Left lobe of liver (tissue), 2 donors: ENCODE results near the gene TAF11L13. TPM values are rescaled to one million over a fixed set of nuclear protein-coding genes. Genes with fewer than 3 reads are reported as not detected.

Source experiments
- ATAC-seq: fragments of 200-7000 bp; cut with Tn5 transposase; one replicate; pipeline ENCODE4 v1.9.1; 2020; ENCODE audit warnings: mild to moderate bottlenecking, moderate library complexity
- DNase-seq: peaks from one replicate; pipeline ENCODE4 v3.0.0-alpha.2; 2020; ENCODE audit warnings: low spot score
- total RNA-seq: library from RNA; stranded (reverse); gene quantifications from one replicate; pipeline ENCODE4 v1.2.1, GENCODE V29; 2021
- donor health status: DM: no; HTN: no; CAD: no; lungs with moderate emphysema.
- donor health status: DM: no; HTN: yes; CAD: no.

TAF11L13 gene
- total RNA-seq, 1 donor from 2014 or later, result not detected

DNA sequence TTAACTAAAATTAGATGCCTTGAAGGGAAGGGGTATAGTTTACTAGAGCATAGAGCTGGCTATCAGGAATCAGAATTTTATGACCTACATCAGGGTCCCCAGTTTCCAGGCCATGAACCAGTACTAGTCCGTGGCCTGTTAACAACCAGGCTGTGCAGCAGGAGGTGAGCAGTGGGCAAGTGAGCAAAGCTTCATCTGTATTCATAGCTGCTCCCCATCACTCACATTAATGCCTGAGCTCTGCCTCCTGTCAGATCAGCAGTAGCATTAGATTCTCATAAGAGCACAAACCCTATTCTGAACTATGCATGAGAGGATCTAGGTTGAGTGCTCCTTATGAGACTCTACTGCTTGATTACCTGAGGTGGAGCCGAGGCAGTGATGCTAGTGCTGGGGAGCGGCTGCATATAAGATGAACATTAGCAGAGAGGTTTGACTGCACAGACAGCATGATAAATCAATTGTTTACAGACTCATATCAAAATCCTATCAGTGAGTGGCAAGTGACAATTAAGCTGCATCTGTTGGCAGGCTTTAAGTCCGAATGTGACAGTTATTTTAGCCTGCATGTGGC lies 47.0 kb downstream of the TAF11L13 start:
- DNase-seq, result no peak
- no peak for ATAC-seq

GRCh38 chr5:17679597-17680203 lies 47.8 kb downstream of the TAF11L13 start:
- ATAC-seq, result no peak
- DNase-seq, result no peak

GRCh38 chr5:17680737-17681136 lies 48.8 kb downstream of the TAF11L13 start:
- no peak for DNase-seq
- no peak for ATAC-seq

Other genes starting within 250 kb of the TAF11L13 start
- not detected for gene TAF11L2, start 133.9 kb upstream of the TAF11L13 start, total RNA-seq
- not detected for gene TAF11L3, start 113.7 kb upstream of the TAF11L13 start, total RNA-seq
- not detected for gene TAF11L4, start 110.3 kb upstream of the TAF11L13 start, total RNA-seq
- not detected for gene TAF11L5, start 106.9 kb upstream of the TAF11L13 start, total RNA-seq
- not detected for gene TAF11L6, start 103.4 kb upstream of the TAF11L13 start, total RNA-seq
- gene TAF11L7, start 46.3 kb upstream of the TAF11L13 start, total RNA-seq, result not detected
- not detected for gene TAF11L8, start 41.1 kb upstream of the TAF11L13 start, total RNA-seq
- not detected for gene TAF11L9, start 37.7 kb upstream of the TAF11L13 start, total RNA-seq
- gene TAF11L10, start 34.3 kb upstream of the TAF11L13 start, total RNA-seq, result not detected
- not detected for gene TAF11L11, start 27.9 kb upstream of the TAF11L13 start, total RNA-seq
- gene TAF11L12, start 21.7 kb upstream of the TAF11L13 start, total RNA-seq, result not detected
- not detected for gene TAF11L14, start 2.4 kb downstream of the TAF11L13 start, total RNA-seq